Naive B cell (primary cell): Measurements from ENCODE around the gene BTG3. TPM values are rescaled to one million over a fixed set of nuclear protein-coding genes. Genes with fewer than 3 reads are reported as not detected.

Experiments
- ATAC-seq, 2 donors: fragments of 150-1000 bp; cut with Tn5 transposase; 2 replicates each; pipeline ENCODE4 v1.10.0; 2021; ENCODE audit warnings: low read depth in 2 of 2, mild to moderate bottlenecking in 2 of 2, moderate library complexity in 2 of 2
- DNase-seq: peaks from one replicate; pipeline ENCODE4 v3.0.0; 2022
- H3K27ac Mint-ChIP-seq, 6 donors: one replicate each; pipeline ENCODE4 v1.8.0; 2020 to 2022; ENCODE audit warnings: mild to moderate bottlenecking in 6 of 6, mixed read lengths in 6 of 6, moderate library complexity in 5 of 6, inconsistent platforms in 2 of 6
- H3K27me3 Mint-ChIP-seq, 3 donors: one replicate each; pipeline ENCODE4 v1.8.0; 2021 to 2022; ENCODE audit warnings: mixed read lengths in 3 of 3, mild to moderate bottlenecking in 1 of 3
- H3K36me3 Mint-ChIP-seq, 2 donors: one replicate each; pipeline ENCODE4 v1.8.0; 2020 to 2022; ENCODE audit warnings: mixed read lengths in 2 of 2, inconsistent platforms in 1 of 2, mild to moderate bottlenecking in 1 of 2
- H3K4me1 Mint-ChIP-seq, 3 donors: one replicate each; pipeline ENCODE4 v1.8.0; 2020 to 2022; ENCODE audit warnings: mixed read lengths in 3 of 3, inconsistent platforms in 1 of 3, mild to moderate bottlenecking in 1 of 3, moderate library complexity in 1 of 3
- H3K4me3 Mint-ChIP-seq, 8 donors: one replicate each; pipeline ENCODE4 v1.8.0; 2020 to 2022; ENCODE audit warnings: mild to moderate bottlenecking in 8 of 8, mixed read lengths in 8 of 8, moderate library complexity in 8 of 8, inconsistent platforms in 2 of 8
- H3K9me3 Mint-ChIP-seq, 7 donors: one replicate each; pipeline ENCODE4 v1.8.0; 2020 to 2022; ENCODE audit warnings: mixed read lengths in 7 of 7, mild to moderate bottlenecking in 5 of 7, inconsistent platforms in 2 of 7, moderate library complexity in 1 of 7
- polyA plus RNA-seq, 6 donors: library from polyadenylated mRNA; unstranded; fragments of 300-500 nt; fragmentation: Illumina TruSeq; gene quantifications; one replicate each; pipeline ENCODE4 v1.2.3, GENCODE V29; 2021; ENCODE audit warnings: low read depth in 6 of 6

The BTG3 gene, protein sequence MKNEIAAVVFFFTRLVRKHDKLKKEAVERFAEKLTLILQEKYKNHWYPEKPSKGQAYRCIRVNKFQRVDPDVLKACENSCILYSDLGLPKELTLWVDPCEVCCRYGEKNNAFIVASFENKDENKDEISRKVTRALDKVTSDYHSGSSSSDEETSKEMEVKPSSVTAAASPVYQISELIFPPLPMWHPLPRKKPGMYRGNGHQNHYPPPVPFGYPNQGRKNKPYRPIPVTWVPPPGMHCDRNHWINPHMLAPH
- polyA plus RNA-seq = 1 to 10 TPM; 5.5 to 9.7 (median 7.9) TPM

DNA sequence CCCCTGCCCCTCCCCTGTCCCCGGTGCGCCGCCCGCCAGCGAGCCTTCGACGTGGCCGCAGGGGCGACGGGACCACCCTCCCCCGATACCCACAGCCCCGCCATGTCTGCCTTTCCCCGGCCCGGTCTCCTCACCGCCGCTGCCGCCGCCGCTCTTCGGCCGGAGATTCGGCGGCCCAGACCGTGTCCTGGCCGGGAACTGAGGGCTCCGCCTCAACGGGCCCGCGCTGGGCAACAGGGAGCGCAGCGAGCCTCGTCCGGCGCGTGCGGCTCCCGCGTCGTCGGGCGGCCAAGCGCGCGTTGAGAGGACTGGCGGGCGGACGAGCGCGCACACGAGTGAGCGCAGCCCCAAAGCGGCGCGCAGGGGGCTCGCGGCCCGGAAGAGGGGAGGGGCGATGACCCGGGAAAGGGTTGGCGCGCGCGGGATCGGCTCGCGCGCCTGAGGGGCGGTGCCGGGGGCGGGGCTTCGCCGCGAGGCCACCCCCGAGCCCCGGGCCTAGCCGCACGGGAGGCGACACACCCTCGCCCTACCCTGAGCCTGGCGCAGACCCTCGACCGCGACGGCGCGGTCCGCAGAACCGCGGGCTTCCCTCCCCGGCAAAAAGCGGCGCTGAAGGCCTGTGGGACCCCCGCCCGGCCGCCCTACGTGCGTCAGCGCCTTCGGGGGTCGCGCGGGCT lies at the start of gene BTG3:
TSS of gene BTG3 (minus strand) at position 337 of the 677 bp plus-strand sequence. CDS start 3,757 bp downstream, outside the sequence.
- Mint-ChIP-seq H3K9me3 (no peaks in the 10 kb centered on the region), H3K27me3 (no peaks in the 10 kb centered on the region), H3K27ac (peak within 1 kb of the TSS; percentile 74 to 98 (median 93)), H3K4me3 (peak within 1 kb of the TSS; percentile 88 to 96 (median 92)), H3K36me3 (peaks cover 0 to 6% of the 10 kb centered on the region in 2 donors), H3K4me1 (peaks cover 10 to 17% (median 16%) of the 10 kb centered on the region in 3 donors)
- ATAC-seq (peak; percentile 77), DNase-seq (peak; percentile 77)

GRCh38 chr21:17660862-17661261 lies 48.2 kb upstream of the BTG3 start:
- H3K36me3 Mint-ChIP-seq = no peaks in the 10 kb centered on the region
- no peak overlapping the region for H3K4me3 Mint-ChIP-seq
- H3K4me1 Mint-ChIP-seq = no peaks in the 10 kb centered on the region
- no peak for DNase-seq
- ATAC-seq = no peak
- no peaks in the 10 kb centered on the region for H3K9me3 Mint-ChIP-seq
- H3K27ac Mint-ChIP-seq = no peak overlapping the region
- H3K27me3 Mint-ChIP-seq = peaks cover 11 to 28% (median 17%) of the 10 kb centered on the region in 3 donors

- Mint-ChIP-seq H3K4me3 (no peak overlapping the region), H3K4me1 (no peaks in the 10 kb centered on the region), H3K27ac (no peak overlapping the region), H3K9me3 (no peaks in the 10 kb centered on the region), H3K27me3 (peaks cover 11 to 32% (median 20%) of the 10 kb centered on the region in 3 donors), H3K36me3 (no peaks in the 10 kb centered on the region)
- ATAC-seq (no peak), DNase-seq (no peak)
These were observed 47.8 kb upstream of the BTG3 start for GRCh38 chr21:17660452-17660851.

DNA sequence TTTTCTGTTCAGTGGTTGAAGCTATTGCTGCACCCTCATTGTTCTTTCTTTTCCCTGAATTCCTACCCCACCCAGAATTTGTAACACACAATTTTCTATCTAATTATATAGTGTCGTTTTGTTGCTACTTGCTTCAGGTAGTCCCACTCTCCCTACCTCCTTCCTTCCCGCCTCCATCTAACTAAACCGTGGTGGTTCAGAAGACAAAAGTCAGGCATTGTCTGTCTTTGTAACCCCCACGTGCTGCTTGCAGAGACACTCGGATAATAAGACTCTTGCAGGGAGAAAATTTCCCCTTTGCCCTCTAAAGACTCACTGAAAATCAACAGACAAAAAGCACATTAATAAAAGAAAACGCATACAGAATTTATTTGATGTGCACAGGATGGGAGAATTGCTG lies 46.2 kb upstream of the BTG3 start:
- Mint-ChIP-seq H3K27me3 (peaks cover 17 to 35% (median 30%) of the 10 kb centered on the region in 3 donors), H3K9me3 (no peaks in the 10 kb centered on the region), H3K4me1 (no peaks in the 10 kb centered on the region), H3K36me3 (no peaks in the 10 kb centered on the region), H3K4me3 (no peak overlapping the region), H3K27ac (no peak overlapping the region)
- ATAC-seq (no peak), DNase-seq (no peak)

DNA sequence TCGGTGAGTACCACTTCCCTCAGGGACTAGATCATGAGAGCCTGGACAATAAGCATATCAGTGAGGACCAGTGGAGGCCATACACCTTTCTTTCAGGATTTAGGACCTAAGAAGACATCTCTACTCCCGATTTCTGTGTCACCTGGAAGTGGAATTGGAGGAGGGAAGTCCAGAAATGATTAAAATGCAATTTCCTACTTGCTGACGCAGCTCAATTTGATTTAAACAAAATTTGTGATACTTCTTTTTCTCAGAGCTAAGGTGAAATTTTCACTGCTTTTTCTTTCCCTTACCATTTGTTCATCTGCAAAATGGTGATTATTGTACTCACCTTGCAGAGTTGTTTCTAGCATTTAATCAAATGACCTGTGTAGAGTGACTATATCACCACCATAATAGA lies 38.8 kb upstream of the BTG3 start:
- no peak overlapping the region for H3K27ac Mint-ChIP-seq

GRCh38 chr21:17650292-17650691 lies 37.6 kb upstream of the BTG3 start:
- ATAC-seq = no peak
- Mint-ChIP-seq H3K4me1 (no peaks in the 10 kb centered on the region), H3K36me3 (peaks cover 0 to 8% of the 10 kb centered on the region in 2 donors), H3K27ac (no peak overlapping the region), H3K4me3 (no peak overlapping the region), H3K27me3 (peaks cover 11 to 24% (median 20%) of the 10 kb centered on the region in 3 donors), H3K9me3 (peaks cover 0 to 9% (median 4%) of the 10 kb centered on the region in 7 donors)
- no peak for DNase-seq

More for the DNA sequence above, 38.8 kb upstream of the BTG3 start:
- Mint-ChIP-seq H3K36me3 (peaks cover 0 to 8% of the 10 kb centered on the region in 2 donors), H3K4me1 (no peaks in the 10 kb centered on the region), H3K9me3 (peaks cover 0 to 9% (median 4%) of the 10 kb centered on the region in 7 donors), H3K4me3 (no peak overlapping the region), H3K27me3 (peaks cover 19 to 28% (median 20%) of the 10 kb centered on the region in 3 donors)
- DNase-seq (no peak), ATAC-seq (no peak)

DNA sequence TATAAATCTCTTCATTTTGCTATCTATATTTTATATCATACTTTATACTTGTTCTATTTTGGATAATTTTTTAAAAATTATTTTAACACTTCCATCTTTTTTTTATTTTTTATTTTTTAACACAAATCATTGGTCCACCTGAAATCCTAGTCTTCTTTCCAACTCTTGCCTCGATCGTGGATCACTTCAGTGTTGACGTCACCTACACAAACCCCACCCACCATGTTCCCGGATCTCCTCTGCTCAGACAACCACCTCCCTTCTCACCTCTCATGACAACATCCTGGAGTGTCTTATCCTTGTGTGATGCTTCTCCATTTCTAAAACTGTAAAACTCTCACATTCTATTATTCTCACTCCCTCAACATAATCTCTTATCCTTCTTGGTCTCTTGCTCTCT lies 34.1 kb upstream of the BTG3 start:
- Mint-ChIP-seq H3K4me1 (no peaks in the 10 kb centered on the region), H3K27ac (no peak overlapping the region), H3K36me3 (peaks cover 0 to 8% of the 10 kb centered on the region in 2 donors), H3K9me3 (peaks cover 0 to 6% (median 3%) of the 10 kb centered on the region in 7 donors), H3K27me3 (peaks cover 0 to 15% (median 9%) of the 10 kb centered on the region in 3 donors), H3K4me3 (no peak overlapping the region)
- ATAC-seq (no peak), DNase-seq (no peak)

DNA sequence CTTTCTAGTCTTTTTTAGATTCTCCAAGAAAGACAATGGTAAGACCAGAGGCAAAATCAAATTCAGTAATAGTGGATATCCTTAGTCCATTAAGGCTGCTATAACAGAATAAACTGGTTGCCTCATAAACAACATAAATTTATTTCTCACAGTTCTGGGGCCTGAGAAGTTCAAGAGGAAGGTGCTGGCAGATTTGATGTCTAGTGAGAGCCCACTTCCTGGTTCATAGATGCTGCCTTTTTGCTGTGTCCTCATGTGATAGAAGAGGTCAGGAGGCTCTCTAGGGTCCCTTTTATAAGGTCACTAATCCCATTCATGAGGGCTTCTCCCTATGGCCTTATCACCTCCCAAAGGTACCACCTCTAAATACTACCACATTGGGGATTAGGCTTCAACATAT lies 31.5 kb upstream of the BTG3 start:
- H3K9me3 Mint-ChIP-seq = peaks cover 5 to 15% (median 9%) of the 10 kb centered on the region in 7 donors
- DNase-seq (no peak), ATAC-seq (no peak)
- peaks cover 0 to 15% (median 8%) of the 10 kb centered on the region in 3 donors for H3K27me3 Mint-ChIP-seq
- H3K36me3 Mint-ChIP-seq = peaks cover 0 to 15% of the 10 kb centered on the region in 2 donors
- no peak overlapping the region for H3K27ac Mint-ChIP-seq
- H3K4me3 Mint-ChIP-seq = no peak overlapping the region
- H3K4me1 Mint-ChIP-seq = no peaks in the 10 kb centered on the region

GRCh38 chr21:17640821-17641220 lies 28.1 kb upstream of the BTG3 start:
- Mint-ChIP-seq H3K4me3 (no peak overlapping the region), H3K9me3 (peaks cover 3 to 14% (median 5%) of the 10 kb centered on the region in 7 donors), H3K27me3 (no peaks in the 10 kb centered on the region), H3K36me3 (peaks cover 4 to 8% of the 10 kb centered on the region in 2 donors), H3K4me1 (no peaks in the 10 kb centered on the region), H3K27ac (no peak overlapping the region)
- ATAC-seq (no peak), DNase-seq (no peak)

- Mint-ChIP-seq H3K9me3 (peaks cover 3 to 14% (median 7%) of the 10 kb centered on the region in 7 donors), H3K27ac (peak overlapping the region in 1 of 6 donors; percentile 3), H3K36me3 (peaks cover 4 to 8% of the 10 kb centered on the region in 2 donors), H3K27me3 (peaks cover 0 to 8% (median 0%) of the 10 kb centered on the region in 3 donors), H3K4me3 (no peak overlapping the region), H3K4me1 (peaks cover 0 to 4% (median 1%) of the 10 kb centered on the region in 3 donors)
- DNase-seq (no peak), ATAC-seq (no peak)
These were observed 24.0 kb upstream of the BTG3 start for GRCh38 chr21:17636711-17637110.

GRCh38 chr21:17631195-17631594 lies 18.5 kb upstream of the BTG3 start:
- peaks cover 0 to under 1% of the 10 kb centered on the region in 2 donors for H3K36me3 Mint-ChIP-seq
- no peak overlapping the region for H3K27ac Mint-ChIP-seq
- H3K9me3 Mint-ChIP-seq = peaks cover 0 to 4% (median 0%) of the 10 kb centered on the region in 7 donors
- H3K27me3 Mint-ChIP-seq = peaks cover 0 to 8% (median 0%) of the 10 kb centered on the region in 3 donors
- ATAC-seq (no peak), DNase-seq (no peak)
- peaks cover 5 to 9% (median 6%) of the 10 kb centered on the region in 3 donors for H3K4me1 Mint-ChIP-seq
- no peak overlapping the region for H3K4me3 Mint-ChIP-seq

DNA sequence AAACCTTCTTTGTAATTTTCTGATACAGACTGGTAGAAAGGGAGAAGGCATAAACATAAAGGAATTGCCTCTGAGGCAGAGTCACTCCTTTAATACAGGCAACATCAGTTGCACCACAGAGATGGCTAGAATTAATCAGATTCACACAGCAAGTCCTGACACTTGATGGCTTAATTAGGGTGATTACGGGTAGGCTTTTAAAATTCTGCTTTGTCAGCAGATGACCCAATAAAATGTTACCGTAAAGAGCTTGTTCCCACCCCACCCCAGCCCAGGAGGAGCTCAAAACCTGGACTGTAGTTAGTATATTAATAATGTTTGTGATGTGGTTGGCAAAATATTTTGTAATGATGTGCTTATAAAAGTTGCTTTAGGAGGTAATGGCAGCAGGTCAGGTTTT lies 9.3 kb upstream of the BTG3 start:
- no peaks in the 10 kb centered on the region for H3K4me1 Mint-ChIP-seq
- no peaks in the 10 kb centered on the region for H3K9me3 Mint-ChIP-seq
- ATAC-seq (no peak), DNase-seq (no peak)
- H3K36me3 Mint-ChIP-seq = no peaks in the 10 kb centered on the region
- H3K27me3 Mint-ChIP-seq = peaks cover 14 to 30% (median 30%) of the 10 kb centered on the region in 3 donors
- H3K27ac Mint-ChIP-seq = peak overlapping the region in 1 of 6 donors; percentile 6
- H3K4me3 Mint-ChIP-seq = no peak overlapping the region

GRCh38 chr21:17616831-17617230 lies 4.1 kb upstream of the BTG3 start:
- no peaks in the 10 kb centered on the region for H3K27me3 Mint-ChIP-seq
- ATAC-seq (no peak), DNase-seq (no peak)
- peak overlapping the region in 1 of 8 donors; percentile 4 for H3K4me3 Mint-ChIP-seq
- H3K36me3 Mint-ChIP-seq = no peaks in the 10 kb centered on the region
- H3K27ac Mint-ChIP-seq = no peak overlapping the region
- peaks cover 0 to 5% (median 4%) of the 10 kb centered on the region in 3 donors for H3K4me1 Mint-ChIP-seq
- no peaks in the 10 kb centered on the region for H3K9me3 Mint-ChIP-seq
